Measurements from ENCODE around the gene ABLIM3. TPM values are rescaled to one million over a fixed set of nuclear protein-coding genes. Genes with fewer than 3 reads are reported as not detected.

ABLIM3 gene
- polyA plus RNA-seq, 1 of the 3 experiments (the other 2 are of a cell fraction), result 5.9 TPM

DNA sequence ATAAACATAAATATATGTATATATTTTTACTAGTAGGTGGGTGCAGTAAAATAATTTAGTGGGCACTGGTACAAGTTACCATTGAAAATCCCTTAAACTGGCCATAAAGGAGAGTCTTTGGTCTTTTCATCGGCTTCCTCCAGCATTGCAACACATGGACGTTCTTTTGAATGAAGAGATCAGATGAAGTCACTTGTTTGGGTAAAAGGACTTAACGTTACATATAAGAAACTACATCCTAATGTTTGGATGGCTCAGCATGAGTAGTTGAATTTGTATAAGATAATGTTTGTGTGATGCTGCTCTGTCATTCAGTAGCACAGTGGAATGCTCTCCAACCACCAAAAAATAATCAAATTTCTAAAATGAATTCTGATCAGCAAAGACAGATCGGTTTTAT, 161.9 kb downstream of the ABLIM3 start:
- Histone ChIP-seq H3K4me1 (ENCODE audit: control insufficient read depth in 1 of 2, insufficient read depth in 2 of 2, low read depth in 1 of 2, low read length in 1 of 2) (peaks cover 0 to 6% of the 10 kb centered on the region in 2 experiments; a peak in 1 of 4 replicates), H3K9ac (no peak overlapping the region), H3K4me2 (no peak overlapping the region), H3K9me2 (no peaks in the 10 kb centered on the region), H3K36me3 (replicated peaks in 1 of 2; ENCODE audit: control insufficient read depth in 1 of 2, insufficient read depth in 2 of 2, low read length in 1 of 2) (no peaks in the 10 kb centered on the region), H3K4me3 (ENCODE audit: low read depth in 2 of 2, low read length in 1 of 2) (no peak overlapping the region), H2AFZ (ENCODE audit: low read depth) (no peak overlapping the region), H3K79me2 (ENCODE audit: insufficient read depth) (no peaks in the 10 kb centered on the region), H3K27ac (ENCODE audit: low read depth in 2 of 2, low read length in 1 of 2) (no peak overlapping the region), H3K27me3 (ENCODE audit: insufficient read depth) (no peaks in the 10 kb centered on the region), H3F3A (replicated peaks; ENCODE audit: insufficient read depth) (no peaks in the 10 kb centered on the region), H4K20me1 (ENCODE audit: insufficient read depth) (no peaks in the 10 kb centered on the region), H3K9me3 (no peaks in the 10 kb centered on the region)
- ChIA-PET CTCF (interaction anchor here (3.2 kb wide), 1 partner anchor 14 kb away, joined by 14 read pairs; no protein-coding TSS in a partner anchor), POLR2A (no interaction called here)
- WGBS (ENCODE audit: low lambda C conversion rate), result 88% methylated on average over 4 of the region's 4 CpGs
- TF ChIP-seq, protein P1, sequence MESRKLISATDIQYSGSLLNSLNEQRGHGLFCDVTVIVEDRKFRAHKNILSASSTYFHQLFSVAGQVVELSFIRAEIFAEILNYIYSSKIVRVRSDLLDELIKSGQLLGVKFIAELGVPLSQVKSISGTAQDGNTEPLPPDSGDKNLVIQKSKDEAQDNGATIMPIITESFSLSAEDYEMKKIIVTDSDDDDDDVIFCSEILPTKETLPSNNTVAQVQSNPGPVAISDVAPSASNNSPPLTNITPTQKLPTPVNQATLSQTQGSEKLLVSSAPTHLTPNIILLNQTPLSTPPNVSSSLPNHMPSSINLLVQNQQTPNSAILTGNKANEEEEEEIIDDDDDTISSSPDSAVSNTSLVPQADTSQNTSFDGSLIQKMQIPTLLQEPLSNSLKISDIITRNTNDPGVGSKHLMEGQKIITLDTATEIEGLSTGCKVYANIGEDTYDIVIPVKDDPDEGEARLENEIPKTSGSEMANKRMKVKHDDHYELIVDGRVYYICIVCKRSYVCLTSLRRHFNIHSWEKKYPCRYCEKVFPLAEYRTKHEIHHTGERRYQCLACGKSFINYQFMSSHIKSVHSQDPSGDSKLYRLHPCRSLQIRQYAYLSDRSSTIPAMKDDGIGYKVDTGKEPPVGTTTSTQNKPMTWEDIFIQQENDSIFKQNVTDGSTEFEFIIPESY (IDR thresholded peaks at IDR 0.05; ENCODE audit: borderline replicate concordance, low read depth), result no peak
- TF ChIP-seq, protein P2, sequence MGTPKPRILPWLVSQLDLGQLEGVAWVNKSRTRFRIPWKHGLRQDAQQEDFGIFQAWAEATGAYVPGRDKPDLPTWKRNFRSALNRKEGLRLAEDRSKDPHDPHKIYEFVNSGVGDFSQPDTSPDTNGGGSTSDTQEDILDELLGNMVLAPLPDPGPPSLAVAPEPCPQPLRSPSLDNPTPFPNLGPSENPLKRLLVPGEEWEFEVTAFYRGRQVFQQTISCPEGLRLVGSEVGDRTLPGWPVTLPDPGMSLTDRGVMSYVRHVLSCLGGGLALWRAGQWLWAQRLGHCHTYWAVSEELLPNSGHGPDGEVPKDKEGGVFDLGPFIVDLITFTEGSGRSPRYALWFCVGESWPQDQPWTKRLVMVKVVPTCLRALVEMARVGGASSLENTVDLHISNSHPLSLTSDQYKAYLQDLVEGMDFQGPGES (IDR thresholded peaks at IDR 0.05; ENCODE audit: low read depth, low read length), result no peak
- TF ChIP-seq EZH2phosphoT487 (IDR thresholded peaks at IDR 0.05; ENCODE audit: borderline replicate concordance, low read depth) (no peak), GATA2 (CRISPR knock-in tag; IDR thresholded peaks at IDR 0.05) (no peak), RXRA (IDR thresholded peaks at IDR 0.05; ENCODE audit: borderline replicate concordance, low read depth) (no peak), RAD21 (IDR thresholded peaks at IDR 0.05; ENCODE audit: low read length) (no peak), NRF1 (IDR thresholded peaks at IDR 0.05; ENCODE audit: low read depth, low read length) (no peak), JUND (IDR thresholded peaks at IDR 0.05) (no peak), TEAD4 (IDR thresholded peaks at IDR 0.05; ENCODE audit: borderline replicate concordance, insufficient read depth) (no peak), FOSL2 (IDR thresholded peaks at IDR 0.05; ENCODE audit: borderline replicate concordance, low read depth) (no peak), YY1 (IDR thresholded peaks at IDR 0.05; ENCODE audit: low read depth) (no peak), GABPA (IDR thresholded peaks at IDR 0.05; ENCODE audit: low read depth) (no peak), RCOR1 (IDR thresholded peaks at IDR 0.05; ENCODE audit: low read length) (no peak)
- TF ChIP-seq, protein P3, sequence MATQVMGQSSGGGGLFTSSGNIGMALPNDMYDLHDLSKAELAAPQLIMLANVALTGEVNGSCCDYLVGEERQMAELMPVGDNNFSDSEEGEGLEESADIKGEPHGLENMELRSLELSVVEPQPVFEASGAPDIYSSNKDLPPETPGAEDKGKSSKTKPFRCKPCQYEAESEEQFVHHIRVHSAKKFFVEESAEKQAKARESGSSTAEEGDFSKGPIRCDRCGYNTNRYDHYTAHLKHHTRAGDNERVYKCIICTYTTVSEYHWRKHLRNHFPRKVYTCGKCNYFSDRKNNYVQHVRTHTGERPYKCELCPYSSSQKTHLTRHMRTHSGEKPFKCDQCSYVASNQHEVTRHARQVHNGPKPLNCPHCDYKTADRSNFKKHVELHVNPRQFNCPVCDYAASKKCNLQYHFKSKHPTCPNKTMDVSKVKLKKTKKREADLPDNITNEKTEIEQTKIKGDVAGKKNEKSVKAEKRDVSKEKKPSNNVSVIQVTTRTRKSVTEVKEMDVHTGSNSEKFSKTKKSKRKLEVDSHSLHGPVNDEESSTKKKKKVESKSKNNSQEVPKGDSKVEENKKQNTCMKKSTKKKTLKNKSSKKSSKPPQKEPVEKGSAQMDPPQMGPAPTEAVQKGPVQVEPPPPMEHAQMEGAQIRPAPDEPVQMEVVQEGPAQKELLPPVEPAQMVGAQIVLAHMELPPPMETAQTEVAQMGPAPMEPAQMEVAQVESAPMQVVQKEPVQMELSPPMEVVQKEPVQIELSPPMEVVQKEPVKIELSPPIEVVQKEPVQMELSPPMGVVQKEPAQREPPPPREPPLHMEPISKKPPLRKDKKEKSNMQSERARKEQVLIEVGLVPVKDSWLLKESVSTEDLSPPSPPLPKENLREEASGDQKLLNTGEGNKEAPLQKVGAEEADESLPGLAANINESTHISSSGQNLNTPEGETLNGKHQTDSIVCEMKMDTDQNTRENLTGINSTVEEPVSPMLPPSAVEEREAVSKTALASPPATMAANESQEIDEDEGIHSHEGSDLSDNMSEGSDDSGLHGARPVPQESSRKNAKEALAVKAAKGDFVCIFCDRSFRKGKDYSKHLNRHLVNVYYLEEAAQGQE (IDR thresholded peaks at IDR 0.05; ENCODE audit: low read depth, low read length), result no peak
- TF ChIP-seq, protein P4, sequence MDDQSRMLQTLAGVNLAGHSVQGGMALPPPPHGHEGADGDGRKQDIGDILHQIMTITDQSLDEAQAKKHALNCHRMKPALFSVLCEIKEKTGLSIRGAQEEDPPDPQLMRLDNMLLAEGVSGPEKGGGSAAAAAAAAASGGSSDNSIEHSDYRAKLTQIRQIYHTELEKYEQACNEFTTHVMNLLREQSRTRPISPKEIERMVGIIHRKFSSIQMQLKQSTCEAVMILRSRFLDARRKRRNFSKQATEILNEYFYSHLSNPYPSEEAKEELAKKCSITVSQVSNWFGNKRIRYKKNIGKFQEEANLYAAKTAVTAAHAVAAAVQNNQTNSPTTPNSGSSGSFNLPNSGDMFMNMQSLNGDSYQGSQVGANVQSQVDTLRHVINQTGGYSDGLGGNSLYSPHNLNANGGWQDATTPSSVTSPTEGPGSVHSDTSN (IDR thresholded peaks at IDR 0.05), result no peak
- TF ChIP-seq, protein P5, sequence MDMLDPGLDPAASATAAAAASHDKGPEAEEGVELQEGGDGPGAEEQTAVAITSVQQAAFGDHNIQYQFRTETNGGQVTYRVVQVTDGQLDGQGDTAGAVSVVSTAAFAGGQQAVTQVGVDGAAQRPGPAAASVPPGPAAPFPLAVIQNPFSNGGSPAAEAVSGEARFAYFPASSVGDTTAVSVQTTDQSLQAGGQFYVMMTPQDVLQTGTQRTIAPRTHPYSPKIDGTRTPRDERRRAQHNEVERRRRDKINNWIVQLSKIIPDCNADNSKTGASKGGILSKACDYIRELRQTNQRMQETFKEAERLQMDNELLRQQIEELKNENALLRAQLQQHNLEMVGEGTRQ (IDR thresholded peaks at IDR 0.05; ENCODE audit: borderline replicate concordance, low read depth, low read length), result no peak
- TF ChIP-seq, protein P6, sequence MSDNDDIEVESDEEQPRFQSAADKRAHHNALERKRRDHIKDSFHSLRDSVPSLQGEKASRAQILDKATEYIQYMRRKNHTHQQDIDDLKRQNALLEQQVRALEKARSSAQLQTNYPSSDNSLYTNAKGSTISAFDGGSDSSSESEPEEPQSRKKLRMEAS (IDR thresholded peaks at IDR 0.05; ENCODE audit: low read depth), result no peak
- DNase-seq, result no peak
